Activated CD4-positive, CD25-positive, alpha-beta regulatory T cell treated with anti-CD3 and anti-CD28 coated beads, Interleukin-2, amount 50 U/mL, for 16 hours (primary cell): ENCODE measurements around the gene ARHGAP25.

Experiments used
- DNase-seq: peaks from one replicate; pipeline ENCODE4 v3.0.0-alpha.2; 2020; ENCODE audit warnings: low read depth, low spot score

Gene ARHGAP25

DNA sequence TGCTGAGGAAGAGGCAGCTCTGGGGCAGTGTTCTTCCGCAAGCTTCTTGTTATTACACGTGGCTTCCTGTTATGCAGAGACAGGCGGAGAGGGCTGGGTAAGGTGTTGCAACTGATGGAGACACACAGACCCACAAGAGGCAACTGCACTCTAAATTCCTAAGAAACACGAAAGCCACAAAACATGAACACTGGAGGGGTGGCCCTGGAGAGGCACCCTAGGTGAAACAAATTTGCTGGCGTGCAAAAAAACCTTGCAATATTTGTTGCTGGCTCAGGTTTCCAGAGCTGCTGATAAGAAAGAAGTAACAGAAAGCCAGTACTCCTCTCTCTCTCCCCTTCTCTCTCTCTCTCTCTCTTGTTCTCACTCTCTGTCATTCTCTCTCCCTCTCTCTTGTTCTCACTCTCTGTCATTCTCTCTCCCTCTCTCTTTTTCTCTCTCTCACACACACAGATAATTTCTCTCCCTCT is 31.8 kb downstream of the ARHGAP25 start:
- DNase-seq: no peak

DNA sequence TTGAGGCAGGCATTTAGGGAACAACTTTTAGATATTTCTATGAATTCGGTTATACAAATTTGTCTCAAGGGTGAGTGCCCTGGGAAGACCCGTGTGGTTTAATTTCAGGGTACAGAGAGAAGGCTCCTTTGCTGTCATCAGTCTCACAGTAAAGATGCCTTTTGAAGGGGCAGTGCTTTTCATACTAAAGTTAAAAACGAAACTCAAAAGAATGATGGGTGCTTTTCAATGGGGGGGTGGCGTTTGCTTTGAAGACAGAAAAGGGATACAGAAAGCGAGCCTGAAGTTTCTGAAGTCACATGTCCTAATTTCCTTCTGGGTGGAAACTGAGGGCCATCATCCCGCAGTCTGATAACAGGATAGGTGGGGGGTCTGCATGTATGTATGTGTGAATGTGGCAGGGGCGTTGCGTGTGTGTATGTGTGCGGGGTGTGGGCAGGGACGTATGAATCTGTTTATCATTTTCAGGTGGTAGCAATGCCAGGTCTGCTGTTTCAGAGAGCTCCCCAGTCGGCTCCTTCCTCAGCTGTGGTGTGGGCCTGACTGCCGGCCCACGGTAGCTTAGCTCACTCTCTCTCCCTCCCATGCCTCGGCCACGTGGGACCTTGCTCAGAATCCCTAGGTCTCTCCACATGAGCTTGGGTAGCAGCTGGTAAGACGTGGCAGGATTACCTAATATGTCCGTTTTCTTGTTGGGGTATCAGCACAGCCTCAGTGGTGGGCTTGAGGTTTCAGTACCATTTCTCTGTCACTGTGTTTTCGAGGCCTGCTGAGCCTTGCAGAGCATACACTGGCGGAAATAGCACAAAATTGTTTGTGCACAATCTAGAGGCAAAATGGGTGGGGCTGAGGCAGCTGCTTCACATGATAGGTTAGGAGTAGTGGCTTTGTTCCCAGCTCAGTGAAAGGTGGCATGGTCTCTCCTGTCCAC is 32.7 kb downstream of the ARHGAP25 start:
- DNase-seq: no peak

DNA sequence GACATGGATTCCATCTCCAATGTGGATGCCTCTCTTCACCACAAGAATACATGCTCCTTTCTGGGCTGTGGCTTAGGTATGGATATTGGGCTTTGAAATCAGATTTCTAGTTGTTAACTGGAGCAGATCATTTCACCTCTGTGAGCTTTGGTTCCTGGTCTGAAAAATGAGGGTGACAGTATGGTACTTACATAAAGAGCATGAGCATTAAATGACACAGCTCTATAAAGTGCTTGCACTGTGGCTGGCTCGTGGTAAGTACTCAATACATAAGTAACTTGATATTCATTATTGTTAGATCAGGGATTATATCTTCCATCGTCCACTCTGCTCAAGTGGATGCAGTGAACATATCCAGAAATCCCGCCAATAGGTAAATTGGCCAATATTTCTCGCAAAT is 33.4 kb downstream of the ARHGAP25 start:
- no peak for DNase-seq

DNA sequence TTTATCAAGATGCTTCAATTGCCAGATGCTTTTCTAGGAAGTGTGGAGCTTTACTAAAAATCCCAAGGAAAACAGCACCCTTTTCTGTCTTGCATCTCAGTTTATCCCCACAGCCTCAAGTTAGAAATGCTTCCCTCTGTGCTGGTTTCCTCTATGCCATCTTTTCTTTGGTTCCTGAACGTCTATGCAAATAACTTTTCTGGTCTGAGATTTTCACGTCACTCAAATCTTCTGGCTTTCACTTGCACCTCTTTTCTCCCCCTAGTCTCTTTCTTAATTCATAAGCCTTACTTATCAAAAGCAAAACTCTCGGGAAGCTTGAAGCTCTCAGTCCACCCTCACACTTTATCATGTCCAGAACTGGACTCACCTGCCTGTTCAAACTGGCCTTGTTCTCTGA is 33.9 kb downstream of the ARHGAP25 start:
- no peak for DNase-seq

DNA sequence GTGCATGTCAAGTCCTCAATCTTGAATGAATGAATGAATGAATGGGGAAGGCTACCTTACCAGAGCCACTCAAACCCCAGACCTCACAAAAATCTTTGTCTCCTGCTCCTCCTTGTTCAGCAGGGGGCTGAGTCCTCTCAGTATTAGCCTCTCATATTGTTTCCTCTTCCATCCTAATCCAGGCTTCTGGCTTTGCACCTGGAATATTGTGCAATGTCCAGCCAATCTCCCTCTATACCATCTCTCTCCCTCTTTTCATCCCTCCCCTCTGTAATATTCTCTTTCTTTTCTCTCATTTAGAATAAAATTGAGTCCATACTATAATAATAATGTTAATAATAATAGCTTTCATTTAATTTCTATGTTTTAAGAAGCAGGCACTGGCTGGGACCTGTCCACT is 34.3 kb downstream of the ARHGAP25 start:
- DNase-seq: no peak

DNA sequence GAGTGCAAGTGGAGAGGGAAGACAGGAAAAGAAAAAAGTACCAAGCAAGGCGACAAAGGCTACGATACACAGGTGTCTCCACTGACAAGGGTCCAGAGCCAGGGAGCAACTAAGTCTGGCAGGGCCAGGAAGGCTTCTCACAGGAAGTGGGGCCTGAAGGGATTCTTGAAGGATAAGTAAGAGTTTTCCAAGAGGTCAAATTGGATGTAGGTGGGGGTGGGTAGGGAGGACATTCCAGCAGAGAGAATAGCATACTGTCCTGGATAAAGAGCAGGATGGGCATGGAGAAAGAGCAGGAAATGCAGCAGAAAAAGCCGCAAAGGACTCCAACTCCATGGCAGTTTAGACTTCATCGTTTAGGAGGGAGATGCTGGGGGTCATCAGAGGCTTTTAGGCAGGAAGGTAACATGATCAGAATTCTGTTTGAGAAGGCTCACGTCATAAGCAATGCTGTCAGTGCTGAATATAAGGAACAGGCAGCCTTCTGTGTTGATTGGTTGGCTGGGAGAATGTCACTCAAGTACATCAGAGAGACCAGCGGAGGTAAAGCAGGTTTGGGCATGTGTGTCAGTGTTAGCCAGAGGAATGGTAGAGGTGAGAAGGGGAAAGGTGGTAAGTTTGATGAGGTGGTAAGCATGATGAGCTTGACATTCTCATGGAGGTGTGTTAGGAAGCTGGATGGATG is 35.1 kb downstream of the ARHGAP25 start:
- no peak for DNase-seq

DNA sequence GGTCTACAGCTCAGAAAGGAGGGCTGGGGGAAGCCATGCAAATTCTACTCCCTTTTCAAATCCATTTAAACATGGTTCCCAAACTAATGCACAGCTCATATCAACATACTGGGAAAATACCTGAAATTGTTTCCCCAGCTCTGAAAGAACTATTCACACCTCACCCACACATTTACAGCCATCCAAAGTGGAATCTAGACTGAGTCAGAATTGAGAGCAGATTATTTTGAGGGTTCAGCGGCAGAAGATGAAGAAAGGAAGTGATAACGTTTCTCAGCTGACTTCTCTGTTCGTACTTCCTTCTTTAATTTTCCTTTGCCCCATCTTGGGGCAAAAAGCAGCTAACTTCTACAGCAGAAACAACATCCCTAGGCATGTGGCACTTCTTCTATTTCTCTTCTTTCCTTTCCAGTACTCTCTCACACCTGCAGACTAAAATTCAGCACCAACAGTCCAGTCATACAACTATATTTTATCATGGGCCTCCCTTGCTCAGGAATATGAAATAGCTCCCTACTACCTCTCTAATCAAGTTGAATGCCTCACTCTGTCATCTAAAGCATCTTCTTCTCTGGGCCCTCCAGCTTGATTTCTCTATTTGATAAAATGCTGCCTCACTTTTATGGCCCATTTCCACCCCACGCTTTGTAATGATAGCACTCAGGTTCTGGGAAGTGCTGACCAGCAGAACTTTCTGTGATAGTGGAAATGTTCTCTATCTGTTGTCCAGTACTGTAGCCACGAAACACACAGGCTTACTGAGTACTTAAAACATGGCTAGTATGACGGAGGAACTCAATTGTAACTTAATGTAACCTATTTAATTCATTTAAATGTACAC is 35.9 kb downstream of the ARHGAP25 start:
- no peak for DNase-seq

DNA sequence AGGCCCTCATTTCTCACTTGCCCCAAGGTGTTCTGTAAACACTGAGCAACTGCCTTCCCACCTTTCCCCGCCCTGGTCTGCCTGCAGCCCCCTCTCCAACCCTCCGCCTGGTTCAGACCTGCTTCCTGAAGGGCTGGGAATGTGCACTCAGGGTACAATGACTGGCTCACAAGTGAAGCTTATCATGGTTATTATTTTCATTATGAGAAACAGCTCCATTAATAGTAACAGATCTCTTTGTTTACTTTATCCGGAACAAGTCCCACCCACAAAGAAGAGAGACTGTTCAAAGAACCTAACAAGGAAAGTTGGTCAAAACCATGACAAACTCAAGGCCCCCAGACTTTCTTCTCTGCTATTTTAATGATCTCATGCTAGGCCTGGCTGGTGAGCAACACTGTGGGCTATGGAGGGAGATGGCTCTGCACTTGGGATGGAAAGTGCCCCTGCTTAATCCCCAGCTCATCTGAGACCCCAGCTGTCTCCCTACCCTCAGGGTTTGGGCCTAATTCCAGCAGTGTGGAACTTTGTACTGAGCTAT is 36.7 kb downstream of the ARHGAP25 start:
- no peak for DNase-seq

DNA sequence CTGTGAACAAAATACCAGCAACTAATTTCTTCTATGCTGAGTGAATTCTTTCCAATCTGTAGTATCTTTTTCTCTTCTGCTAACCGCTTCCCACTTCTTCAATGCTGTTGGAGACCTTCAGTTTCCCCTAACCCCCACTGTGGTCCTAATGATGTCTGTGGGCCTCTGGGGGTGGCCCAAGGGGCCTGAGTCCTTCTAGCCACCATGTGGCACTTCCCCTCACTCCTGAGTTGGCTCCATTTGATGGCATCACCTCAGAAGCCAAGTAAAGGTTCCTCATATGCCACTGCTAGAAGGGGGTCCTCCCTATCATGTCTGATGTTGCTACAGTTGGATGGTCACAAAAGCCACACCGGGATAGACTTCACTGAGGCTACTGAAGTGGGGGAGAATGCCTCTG is 37.5 kb downstream of the ARHGAP25 start:
- no peak for DNase-seq

DNA sequence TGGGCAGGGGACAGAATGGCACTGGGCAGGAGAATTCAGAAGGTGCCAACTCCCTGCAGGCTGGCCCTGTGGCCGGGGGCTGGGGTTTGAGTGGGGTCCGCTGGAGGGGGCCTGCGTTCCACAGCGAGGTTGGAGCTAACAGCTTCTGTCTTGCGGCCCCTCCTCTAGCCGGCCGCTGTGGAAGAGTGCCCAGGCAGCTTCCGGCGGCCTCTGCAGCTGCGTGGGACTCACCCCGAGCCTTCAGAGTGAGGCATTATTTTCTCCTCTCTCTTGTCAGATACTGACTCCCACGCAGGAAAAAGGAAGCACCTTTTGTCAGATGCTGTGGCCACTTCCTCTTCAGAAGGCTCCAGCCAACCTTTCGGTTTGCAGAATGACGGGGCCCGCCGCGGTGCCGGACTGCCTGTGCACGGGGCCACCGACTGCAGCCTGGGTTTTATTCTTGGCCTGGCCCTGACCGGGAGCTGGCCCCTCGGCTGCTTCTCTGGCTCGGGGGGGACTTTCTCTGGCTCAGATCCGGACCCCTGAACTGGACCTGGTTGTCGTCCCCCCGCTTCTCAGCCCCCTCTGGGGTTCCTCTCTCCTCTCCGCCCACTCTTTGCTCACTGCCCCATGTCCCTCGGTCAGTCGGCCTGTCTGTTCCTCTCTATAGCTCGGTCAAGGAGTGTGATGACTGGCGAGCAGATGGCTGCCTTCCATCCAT is 40.1 kb downstream of the ARHGAP25 start:
- no peak for DNase-seq

DNA sequence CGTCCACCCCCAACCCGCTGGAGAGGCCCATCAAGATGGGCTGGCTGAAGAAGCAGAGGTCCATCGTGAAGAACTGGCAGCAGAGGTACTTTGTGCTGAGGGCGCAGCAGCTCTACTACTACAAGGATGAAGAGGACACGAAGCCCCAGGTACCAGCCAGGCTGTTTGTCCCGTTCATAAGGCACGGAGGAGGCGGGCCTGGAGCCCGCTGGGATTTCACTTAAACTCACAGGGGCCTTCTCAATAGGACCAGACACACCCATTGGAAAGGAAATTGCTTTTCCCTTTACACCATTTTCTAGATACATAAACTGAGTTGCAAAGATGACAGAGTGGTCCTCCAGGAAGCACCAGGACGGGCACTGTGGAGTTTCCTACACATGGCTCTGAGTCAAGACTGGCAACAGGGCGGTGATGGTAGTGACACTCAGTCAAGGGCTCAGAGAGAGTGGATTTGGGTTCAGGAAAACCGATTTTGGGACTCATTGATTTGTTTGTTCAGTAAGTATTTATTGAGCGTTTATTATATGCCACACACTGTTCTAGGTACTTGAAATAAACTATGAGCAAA is 40.7 kb downstream of the ARHGAP25 start:
- no peak for DNase-seq

DNA sequence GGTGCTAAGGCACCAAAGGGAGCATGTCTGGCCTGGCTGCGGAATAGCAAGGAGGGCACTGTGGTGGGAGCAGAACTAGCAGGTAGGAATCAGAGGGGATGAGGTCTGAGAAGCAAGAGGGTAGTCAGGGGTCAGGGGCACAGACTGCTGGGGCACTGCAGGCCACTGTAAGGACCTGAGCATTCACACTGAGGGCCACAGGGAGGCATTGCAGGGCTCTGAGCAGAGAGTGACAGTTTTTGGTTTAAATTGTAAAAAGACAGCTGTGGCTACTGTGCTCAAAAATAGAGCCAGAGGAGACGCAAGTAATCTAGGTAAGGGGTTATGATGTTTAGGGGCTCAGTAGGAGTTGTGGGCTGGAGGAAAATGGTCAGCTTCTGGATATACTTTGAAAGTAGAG is 41.5 kb downstream of the ARHGAP25 start:
- DNase-seq: no peak

DNA sequence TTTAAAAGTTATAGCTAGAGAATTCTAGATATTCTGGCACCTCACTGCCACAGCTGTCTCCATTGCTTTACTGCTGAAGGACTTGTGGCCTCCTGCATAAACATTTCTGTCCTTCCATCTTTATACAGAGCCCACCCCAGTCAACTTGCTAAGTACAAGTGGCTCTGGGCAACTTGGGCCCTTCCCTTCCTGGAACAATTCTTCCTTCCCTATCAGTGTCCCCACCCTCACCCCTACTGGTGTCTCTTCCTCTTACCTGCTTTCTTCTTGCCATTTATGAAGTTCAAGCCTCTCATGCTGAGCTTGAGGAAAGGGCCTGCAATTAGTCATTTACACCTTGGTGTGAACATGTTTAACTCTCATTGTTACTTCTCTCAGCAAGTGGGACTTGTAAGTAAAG is 45.0 kb downstream of the ARHGAP25 start:
- DNase-seq: no peak

DNA sequence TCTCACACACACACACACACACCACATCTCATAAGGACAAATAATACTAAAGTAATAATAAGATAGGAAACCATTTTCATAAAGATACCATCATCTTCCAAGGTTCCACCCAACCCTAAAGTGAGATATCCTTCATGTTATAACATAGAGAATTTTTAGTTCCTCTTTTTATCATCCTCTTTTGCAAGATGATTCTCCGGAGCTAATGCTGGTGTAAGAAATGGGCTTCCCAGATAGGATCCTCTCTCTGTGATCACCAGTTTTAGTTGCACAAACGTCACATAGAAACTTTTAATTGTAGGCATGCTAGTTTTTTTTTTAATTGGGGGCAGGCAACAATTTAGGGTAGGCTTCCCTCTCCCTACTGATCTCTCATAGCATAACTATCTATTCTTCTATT is 49.6 kb downstream of the ARHGAP25 start:
- no peak for DNase-seq

DNA sequence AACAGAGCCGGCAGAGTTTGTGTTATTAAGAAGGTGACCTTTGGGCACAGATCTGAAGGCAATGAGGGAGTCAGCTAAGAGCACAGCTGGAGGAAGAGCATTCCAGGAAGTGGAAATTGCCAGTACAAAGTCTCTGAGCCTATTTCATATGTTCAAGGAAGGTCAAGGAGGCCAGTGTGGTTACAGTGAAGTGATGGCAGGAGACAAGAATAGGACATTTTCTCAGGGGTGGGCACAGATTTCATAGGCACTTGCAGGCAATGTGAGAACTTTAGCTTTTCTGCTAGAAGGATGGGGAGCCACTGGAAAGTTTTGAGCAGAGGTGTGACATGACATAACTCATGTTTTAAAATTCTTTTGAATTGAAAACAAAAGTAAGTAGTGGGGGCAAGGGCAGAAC is 50.3 kb downstream of the ARHGAP25 start:
- DNase-seq: no peak

DNA sequence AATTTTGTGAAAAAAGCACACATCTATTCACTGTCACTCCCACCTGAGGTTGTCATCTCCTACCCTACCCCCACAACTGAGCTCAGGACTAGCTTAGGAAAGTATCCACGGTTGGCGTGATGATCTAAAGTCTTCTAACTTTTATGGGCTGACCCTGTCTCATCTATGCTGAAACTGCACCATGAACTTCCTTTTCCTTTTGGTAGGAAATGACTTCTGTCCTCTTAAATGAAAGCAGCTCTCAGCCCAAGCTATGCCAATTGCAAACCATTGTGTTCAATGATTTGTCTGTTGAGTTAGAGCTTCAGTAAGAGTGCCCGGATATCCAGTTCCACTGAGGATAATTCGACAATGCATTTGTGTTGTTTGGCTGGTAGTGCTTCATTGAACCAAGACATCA is 52.7 kb downstream of the ARHGAP25 start:
- DNase-seq: no peak

DNA sequence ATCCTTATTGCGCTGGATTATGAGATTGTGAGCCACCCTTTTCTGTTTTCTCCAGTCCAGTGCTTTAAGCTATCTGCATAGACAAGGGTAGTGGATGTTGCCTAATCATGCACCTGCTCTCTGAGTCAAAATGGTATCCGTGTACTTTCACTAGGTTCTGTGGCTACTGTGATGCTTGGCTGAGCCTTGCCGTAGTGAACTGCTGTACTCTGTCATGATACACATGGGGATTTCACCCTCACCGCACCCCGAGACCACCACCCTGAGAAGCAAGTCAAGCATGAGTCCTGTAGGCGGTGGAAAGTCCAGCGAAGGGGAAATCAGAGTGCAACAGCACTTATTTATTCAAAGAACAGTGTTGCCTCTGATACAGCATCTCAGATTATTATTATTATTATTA is 55.0 kb downstream of the ARHGAP25 start:
- DNase-seq: no peak

DNA sequence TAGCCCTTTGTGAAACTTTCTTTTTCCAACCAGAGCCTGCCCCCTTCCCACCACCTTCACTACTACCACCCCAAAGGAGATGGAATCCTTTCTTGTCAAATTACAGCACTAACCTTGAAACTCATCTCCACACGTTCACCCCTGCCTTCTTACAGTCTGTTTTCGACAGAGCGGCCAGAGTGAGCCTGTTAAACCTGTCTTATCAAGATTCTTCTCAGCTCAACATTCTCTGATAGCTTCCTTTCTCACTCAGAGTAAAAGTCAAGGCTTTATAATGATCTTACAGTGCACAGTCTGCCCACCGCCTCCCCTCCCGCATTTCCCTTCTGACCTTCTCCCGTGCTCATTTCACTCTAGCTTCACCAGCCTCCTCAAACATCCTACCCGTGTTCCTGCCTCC is 56.0 kb downstream of the ARHGAP25 start:
- no peak for DNase-seq

DNA sequence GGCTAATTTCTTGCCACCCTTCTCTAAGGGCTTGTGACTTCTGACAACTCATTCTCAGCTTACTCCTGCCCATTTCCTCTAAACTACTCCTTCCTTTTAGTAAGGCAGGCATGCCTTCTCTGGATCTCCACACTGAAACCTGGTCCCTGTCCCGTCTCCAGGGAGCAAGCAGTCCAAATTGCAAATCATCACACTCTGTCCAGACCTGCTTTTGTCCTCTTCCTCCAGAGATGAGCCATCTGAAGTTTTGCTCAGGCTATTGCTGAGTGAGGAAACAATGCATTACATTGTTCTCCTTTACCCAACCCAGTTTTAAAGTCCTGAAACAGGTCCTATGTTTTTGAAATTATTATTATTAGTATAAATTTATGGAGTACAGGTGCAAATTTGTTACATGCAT is 57.3 kb downstream of the ARHGAP25 start:
- DNase-seq: no peak

DNA sequence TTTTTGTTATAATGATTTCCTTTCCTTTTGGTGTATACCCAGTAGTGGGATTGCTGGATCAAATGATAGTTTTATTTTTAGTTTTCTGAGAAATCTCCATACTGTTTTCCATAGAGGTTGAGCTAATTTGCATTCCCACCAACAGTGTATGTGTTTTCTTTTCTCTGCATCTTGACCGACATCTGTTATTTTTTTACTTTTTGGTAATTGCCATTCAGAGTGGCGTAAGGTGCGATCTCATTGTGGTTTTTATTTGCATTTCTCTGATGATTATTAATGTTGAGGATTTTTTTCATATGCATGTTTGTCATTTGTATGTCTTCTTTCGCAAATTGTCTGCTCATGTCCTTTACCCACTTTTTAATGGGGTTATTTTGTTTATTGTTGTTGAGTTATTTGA is 58.1 kb downstream of the ARHGAP25 start:
- DNase-seq: no peak
